ENCODE data around the gene FUZ. TPM values are rescaled to one million over a fixed set of nuclear protein-coding genes. Genes with fewer than 3 reads are reported as not detected.

FUZ gene
- total RNA-seq, 1 donor = 15.1 TPM

GRCh38 chr19:49791776-49792445 lies 21.2 kb downstream of the FUZ start:
- H3K4me3 ChIP-seq (ENCODE audit: low read depth, low read length) = no peak overlapping the region
- no peak for DNase-seq (ENCODE audit: low read depth)
- TF ChIP-seq CTCF (IDR thresholded peaks at IDR 0.05; ENCODE audit: insufficient read depth, low read depth, low read length) = no peak

- peak; percentile 75 for DNase-seq (ENCODE audit: low read depth)
- H3K4me3 ChIP-seq (ENCODE audit: low read depth, low read length) = no peak overlapping the region
- TF ChIP-seq CTCF (IDR thresholded peaks at IDR 0.05; ENCODE audit: insufficient read depth, low read depth, low read length) = no peak
Measured at GRCh38 chr19:49790866-49791265, 22.2 kb downstream of the FUZ start.

GRCh38 chr19:49788857-49789256 lies 24.2 kb downstream of the FUZ start:
- no peak for DNase-seq (ENCODE audit: low read depth)
- H3K4me3 ChIP-seq (ENCODE audit: low read depth, low read length) = no peak overlapping the region
- no peak for TF ChIP-seq CTCF (IDR thresholded peaks at IDR 0.05; ENCODE audit: insufficient read depth, low read depth, low read length)

- no peak for TF ChIP-seq CTCF (IDR thresholded peaks at IDR 0.05; ENCODE audit: insufficient read depth, low read depth, low read length)
- DNase-seq (ENCODE audit: low read depth) = no peak
- no peak overlapping the region for H3K4me3 ChIP-seq (ENCODE audit: low read depth, low read length)
Measured at GRCh38 chr19:49787746-49788145, 25.3 kb downstream of the FUZ start.

GRCh38 chr19:49786376-49786820 lies 26.7 kb downstream of the FUZ start:
- no peak for TF ChIP-seq CTCF (IDR thresholded peaks at IDR 0.05; ENCODE audit: insufficient read depth, low read depth, low read length)
- DNase-seq (ENCODE audit: low read depth) = peak; percentile 71
- no peak overlapping the region for H3K4me3 ChIP-seq (ENCODE audit: low read depth, low read length)

GRCh38 chr19:49782515-49782914 lies 30.6 kb downstream of the FUZ start:
- no peak for DNase-seq (ENCODE audit: low read depth)
- TF ChIP-seq CTCF (IDR thresholded peaks at IDR 0.05; ENCODE audit: insufficient read depth, low read depth, low read length) = no peak
- H3K4me3 ChIP-seq (ENCODE audit: low read depth, low read length) = no peak overlapping the region

GRCh38 chr19:49781394-49781793 lies 31.7 kb downstream of the FUZ start:
- H3K4me3 ChIP-seq (ENCODE audit: low read depth, low read length) = no peak overlapping the region
- no peak for DNase-seq (ENCODE audit: low read depth)
- no peak for TF ChIP-seq CTCF (IDR thresholded peaks at IDR 0.05; ENCODE audit: insufficient read depth, low read depth, low read length)

Measured in fibroblast of villous mesenchyme (primary cell).